HepG2 (cell line): ENCODE measurements around the gene CES5A. TPM values are rescaled to one million over a fixed set of nuclear protein-coding genes. Genes with fewer than 3 reads are reported as not detected.

ENCODE experiments used
- CREM ChIP-seq, 2 experiments: sonication (generic) in 1 of 2; formaldehyde crosslinking in 1 of 2; IDR thresholded peaks; 2 replicates each; pipeline versions ENCODE4 v1.4.0 to v1.6.1; 2016 to 2020; ENCODE audit warnings: antibody characterized with exemption in 1 of 2, mild to moderate bottlenecking in 1 of 2, missing genetic modification reagents in 1 of 2
- ESRRA ChIP-seq: sonication (generic); formaldehyde crosslinking; IDR thresholded peaks from 2 replicates; pipeline ENCODE4 v1.5.1; 2020; ENCODE audit warnings: mild to moderate bottlenecking, low read depth, missing genetic modification reagents
- GATA4 ChIP-seq: sonication (generic); IDR thresholded peaks from 2 replicates; pipeline ENCODE4 v1.6.1; 2016; ENCODE audit warnings: antibody characterized with exemption, low read depth, borderline replicate concordance
- JUND ChIP-seq: sonication (generic); formaldehyde crosslinking; IDR thresholded peaks from 2 replicates; pipeline ENCODE4 v1.8.0; 2022; ENCODE audit warnings: mild to moderate bottlenecking, missing genetic modification reagents
- KDM2A ChIP-seq: sonication (generic); formaldehyde crosslinking; IDR thresholded peaks from 2 replicates; pipeline ENCODE4 v1.4.0; 2020; ENCODE audit warnings: low read depth, missing genetic modification reagents, borderline replicate concordance
- REPIN1 ChIP-seq: sonication (generic); formaldehyde crosslinking; IDR thresholded peaks from 2 replicates; pipeline ENCODE4 v1.8.0; 2022; ENCODE audit warnings: missing genetic modification reagents, low read depth, mild to moderate bottlenecking, borderline replicate concordance
- STAT5B ChIP-seq: sonication (generic); formaldehyde crosslinking; IDR thresholded peaks from 2 replicates; pipeline ENCODE4 v1.4.0; 2020; ENCODE audit warnings: missing genetic modification reagents
- TAF15 ChIP-seq: fragments of 200-400 bp; formaldehyde crosslinking; IDR thresholded peaks from one replicate; pipeline ENCODE4 v1.6.1; 2018; ENCODE audit warnings: mild to moderate bottlenecking, low read depth, low read length; ENCODE audit not compliant: poor library complexity, severe bottlenecking
- ZNF224 ChIP-seq: sonication (generic); formaldehyde crosslinking; IDR thresholded peaks from 2 replicates; pipeline ENCODE4 v1.5.0; 2020; ENCODE audit warnings: mild to moderate bottlenecking, missing genetic modification reagents
- ZNF747 ChIP-seq: sonication (generic); formaldehyde crosslinking; IDR thresholded peaks from 2 replicates; pipeline ENCODE4 v1.8.1; 2023; ENCODE audit warnings: missing genetic modification reagents, mild to moderate bottlenecking, borderline replicate concordance
- ZNF781 ChIP-seq: sonication (generic); formaldehyde crosslinking; IDR thresholded peaks from 2 replicates; pipeline ENCODE4 v1.5.1; 2020; ENCODE audit warnings: borderline replicate concordance, mild to moderate bottlenecking, missing genetic modification reagents; ENCODE audit errors: not compliant biosample characterization
- polyA plus RNA-seq, 8 experiments: library from polyadenylated mRNA; depleted of rRNA in 3 of 8; stranded (reverse) in 7 of 8; unstranded in 1 of 8; fragments of >200 nt; fragmentation: Illumina TruSeq in 4 of 8; extraction: Trizol in 4 of 8; gene quantifications; 2 replicates each; pipeline versions ENCODE4 v1.2.1 to v1.2.3, GENCODE V29; 2011 to 2016; ENCODE audit warnings: low read depth in 4 of 8, missing spikeins in 1 of 8, mixed read lengths in 1 of 8; ENCODE audit not compliant: insufficient read depth in 1 of 8
- total RNA-seq, 5 experiments: library from RNA; depleted of rRNA; stranded (reverse); fragments of >200 nt; fragmentation: Illumina TruSeq; extraction: Trizol; gene quantifications; 2 replicates each; pipeline ENCODE4 v1.2.3, GENCODE V29; 2016; ENCODE audit warnings: low read depth in 1 of 5
- TF ChIP-seq, protein P1 (sequence below): sonication (generic); formaldehyde crosslinking; IDR thresholded peaks from 2 replicates; pipeline ENCODE4 v1.5.1; 2020; ENCODE audit warnings: missing genetic modification reagents, mild to moderate bottlenecking, borderline replicate concordance
- TF ChIP-seq, protein P2 (sequence below): sonication (generic); formaldehyde crosslinking; IDR thresholded peaks from 2 replicates; pipeline ENCODE4 v1.8.0; 2022; ENCODE audit warnings: missing genetic modification reagents, mild to moderate bottlenecking, borderline replicate concordance
- TF ChIP-seq, protein P3 (sequence below), 2 experiments: fragments of 450-650 bp in 1 of 2; sonication (generic) in 1 of 2; formaldehyde crosslinking in 1 of 2; IDR thresholded peaks; 2 replicates each; pipeline versions ENCODE4 v1.6.1 to v1.8.0; 2016 to 2022; ENCODE audit warnings: antibody characterized with exemption in 1 of 2, mild to moderate bottlenecking in 1 of 2, missing genetic modification reagents in 1 of 2

Gene CES5A
- total and polyA plus RNA-seq, 2 of the 13 experiments (the other 11 are each of a cell fraction or from before 2014, with no cell fraction given) = not detected

DNA sequence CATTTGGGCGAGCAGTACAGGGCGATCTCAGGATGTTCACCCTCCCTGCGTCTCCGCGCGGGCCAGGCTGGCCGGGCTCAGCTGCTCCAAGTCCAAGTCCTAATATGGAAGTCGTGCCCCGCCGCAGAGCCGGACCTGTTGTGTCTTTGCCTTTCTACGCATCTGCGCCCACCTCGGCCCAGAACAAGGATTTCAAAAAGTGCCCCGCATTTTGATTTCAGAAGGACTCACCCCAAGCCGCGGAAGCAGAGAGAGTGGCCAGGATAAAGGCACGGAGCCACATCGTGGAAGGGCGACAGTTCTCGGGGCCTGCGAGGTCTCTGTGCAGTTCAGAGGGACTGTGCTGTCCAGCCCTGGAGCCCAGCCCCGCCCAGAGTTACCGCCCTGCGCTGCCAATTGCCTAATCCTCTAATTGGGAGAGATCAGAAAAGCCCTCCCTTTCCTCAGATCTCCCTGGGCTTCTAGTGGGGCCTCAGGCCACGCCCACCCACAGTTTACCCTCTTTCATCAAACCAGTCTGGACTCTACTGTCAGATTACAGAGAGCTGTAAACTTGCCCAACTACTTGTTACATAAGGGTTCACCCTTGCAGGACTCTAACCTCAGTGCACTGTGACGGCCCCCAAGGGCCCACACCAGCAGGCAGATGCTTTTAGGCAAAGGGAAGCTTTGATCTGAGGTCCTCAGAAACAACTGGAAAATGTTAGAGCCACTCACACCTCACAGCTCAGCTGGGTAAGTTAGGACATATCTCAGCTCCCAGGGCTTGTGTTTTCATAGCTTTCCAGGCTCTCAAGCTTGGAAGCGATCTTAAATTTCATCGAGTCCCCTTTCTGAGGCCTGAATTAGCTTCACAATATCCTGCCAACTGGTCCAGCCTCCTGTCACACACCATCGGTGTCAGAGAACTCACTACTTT lies 42.1 kb downstream of the CES5A start, which contains the start of gene CES1 (continued):
- TF ChIP-seq ESRRA (peak; percentile 57), STAT5B (CRISPR knock-in tag) (no peak), GATA4 (0 out of 2 replicates have a peak, but pooled peaks have one; percentile 18), ZNF224 (CRISPR knock-in tag) (peak; percentile 69; the same call in 1 of the 2 replicates), ZNF781 (no peak), ZNF747 (CRISPR knock-in tag) (peak; percentile 9; the same call in 1 of the 2 replicates), REPIN1 (CRISPR knock-in tag) (peak; percentile 34; the same call in 1 of the 2 replicates), CREM (IDR thresholded peaks at IDR 0.05) (peak; percentile 79; the same call in 1 of the 2 replicates), CREM (CRISPR knock-in tag; IDR thresholded peaks at IDR 0.05) (no peak), JUND (no peak), TAF15 (no peak), KDM2A (no peak; the same call in 1 of the 2 replicates)
- TF ChIP-seq, protein P1, sequence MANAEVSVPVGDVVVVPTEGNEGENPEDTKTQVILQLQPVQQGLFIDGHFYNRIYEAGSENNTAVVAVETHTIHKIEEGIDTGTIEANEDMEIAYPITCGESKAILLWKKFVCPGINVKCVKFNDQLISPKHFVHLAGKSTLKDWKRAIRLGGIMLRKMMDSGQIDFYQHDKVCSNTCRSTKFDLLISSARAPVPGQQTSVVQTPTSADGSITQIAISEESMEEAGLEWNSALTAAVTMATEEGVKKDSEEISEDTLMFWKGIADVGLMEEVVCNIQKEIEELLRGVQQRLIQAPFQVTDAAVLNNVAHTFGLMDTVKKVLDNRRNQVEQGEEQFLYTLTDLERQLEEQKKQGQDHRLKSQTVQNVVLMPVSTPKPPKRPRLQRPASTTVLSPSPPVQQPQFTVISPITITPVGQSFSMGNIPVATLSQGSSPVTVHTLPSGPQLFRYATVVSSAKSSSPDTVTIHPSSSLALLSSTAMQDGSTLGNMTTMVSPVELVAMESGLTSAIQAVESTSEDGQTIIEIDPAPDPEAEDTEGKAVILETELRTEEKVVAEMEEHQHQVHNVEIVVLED (CRISPR knock-in tag) = no peak
- TF ChIP-seq, protein P2, sequence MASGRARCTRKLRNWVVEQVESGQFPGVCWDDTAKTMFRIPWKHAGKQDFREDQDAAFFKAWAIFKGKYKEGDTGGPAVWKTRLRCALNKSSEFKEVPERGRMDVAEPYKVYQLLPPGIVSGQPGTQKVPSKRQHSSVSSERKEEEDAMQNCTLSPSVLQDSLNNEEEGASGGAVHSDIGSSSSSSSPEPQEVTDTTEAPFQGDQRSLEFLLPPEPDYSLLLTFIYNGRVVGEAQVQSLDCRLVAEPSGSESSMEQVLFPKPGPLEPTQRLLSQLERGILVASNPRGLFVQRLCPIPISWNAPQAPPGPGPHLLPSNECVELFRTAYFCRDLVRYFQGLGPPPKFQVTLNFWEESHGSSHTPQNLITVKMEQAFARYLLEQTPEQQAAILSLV (CRISPR knock-in tag) = peak; percentile 45; the same call in 1 of the 2 replicates
- TF ChIP-seq, protein P3, sequence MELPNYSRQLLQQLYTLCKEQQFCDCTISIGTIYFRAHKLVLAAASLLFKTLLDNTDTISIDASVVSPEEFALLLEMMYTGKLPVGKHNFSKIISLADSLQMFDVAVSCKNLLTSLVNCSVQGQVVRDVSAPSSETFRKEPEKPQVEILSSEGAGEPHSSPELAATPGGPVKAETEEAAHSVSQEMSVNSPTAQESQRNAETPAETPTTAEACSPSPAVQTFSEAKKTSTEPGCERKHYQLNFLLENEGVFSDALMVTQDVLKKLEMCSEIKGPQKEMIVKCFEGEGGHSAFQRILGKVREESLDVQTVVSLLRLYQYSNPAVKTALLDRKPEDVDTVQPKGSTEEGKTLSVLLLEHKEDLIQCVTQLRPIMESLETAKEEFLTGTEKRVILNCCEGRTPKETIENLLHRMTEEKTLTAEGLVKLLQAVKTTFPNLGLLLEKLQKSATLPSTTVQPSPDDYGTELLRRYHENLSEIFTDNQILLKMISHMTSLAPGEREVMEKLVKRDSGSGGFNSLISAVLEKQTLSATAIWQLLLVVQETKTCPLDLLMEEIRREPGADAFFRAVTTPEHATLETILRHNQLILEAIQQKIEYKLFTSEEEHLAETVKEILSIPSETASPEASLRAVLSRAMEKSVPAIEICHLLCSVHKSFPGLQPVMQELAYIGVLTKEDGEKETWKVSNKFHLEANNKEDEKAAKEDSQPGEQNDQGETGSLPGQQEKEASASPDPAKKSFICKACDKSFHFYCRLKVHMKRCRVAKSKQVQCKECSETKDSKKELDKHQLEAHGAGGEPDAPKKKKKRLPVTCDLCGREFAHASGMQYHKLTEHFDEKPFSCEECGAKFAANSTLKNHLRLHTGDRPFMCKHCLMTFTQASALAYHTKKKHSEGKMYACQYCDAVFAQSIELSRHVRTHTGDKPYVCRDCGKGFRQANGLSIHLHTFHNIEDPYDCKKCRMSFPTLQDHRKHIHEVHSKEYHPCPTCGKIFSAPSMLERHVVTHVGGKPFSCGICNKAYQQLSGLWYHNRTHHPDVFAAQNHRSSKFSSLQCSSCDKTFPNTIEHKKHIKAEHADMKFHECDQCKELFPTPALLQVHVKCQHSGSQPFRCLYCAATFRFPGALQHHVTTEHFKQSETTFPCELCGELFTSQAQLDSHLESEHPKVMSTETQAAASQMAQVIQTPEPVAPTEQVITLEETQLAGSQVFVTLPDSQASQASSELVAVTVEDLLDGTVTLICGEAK (IDR thresholded peaks at IDR 0.05) = no peak
- TF ChIP-seq, protein P3 (CRISPR knock-in tag; IDR thresholded peaks at IDR 0.05) = 0 out of 2 replicates have a peak, but pooled peaks have one; percentile 6
